Activated T-helper 17 cell treated with anti-CD3 and anti-CD28 coated beads, Interleukin-2, amount 50 U/mL, for 72 hours (primary cell): ENCODE measurements around the gene KCNC4. TPM values are rescaled to one million over a fixed set of nuclear protein-coding genes. Genes with fewer than 3 reads are reported as not detected.

ENCODE experiments used
- total RNA-seq, 2 donors: library from RNA; stranded (reverse); gene quantifications; one replicate each; pipeline ENCODE4 v1.2.3, GENCODE V29; 2022

The KCNC4 gene
- total RNA-seq, 2 donors from 2014 or later = 13.4 to 18.9 TPM

Other genes starting within 250 kb of the KCNC4 start
- gene AHCYL1, start 225.5 kb upstream of the KCNC4 start, total RNA-seq = 10 to 100 TPM; 60.1 to 80.8 TPM
- 10 to 100 TPM; 21.4 to 31.1 TPM for gene STRIP1, start 175.7 kb upstream of the KCNC4 start, total RNA-seq
- not detected for gene ALX3, start 139.6 kb upstream of the KCNC4 start, total RNA-seq
- not detected for gene UBL4B, start 97.9 kb upstream of the KCNC4 start, total RNA-seq
- not detected for gene SLC6A17, start 59.8 kb upstream of the KCNC4 start, total RNA-seq
- 10 to 100 TPM; 61.8 to 86.2 TPM for gene RBM15, start 129.1 kb downstream of the KCNC4 start, total RNA-seq
- gene SLC16A4, start 180.7 kb downstream of the KCNC4 start, total RNA-seq = under 1 TPM; 0.19 to 0.58 TPM
- gene LAMTOR5, start 197.4 kb downstream of the KCNC4 start, total RNA-seq = 100 to 1,000 TPM; 150 to 172 TPM
- not detected for gene PROK1, start 240.8 kb downstream of the KCNC4 start, total RNA-seq